PC-3 (cell line): ENCODE results near the gene ARID4A.

Source experiments
- EZH2 ChIP-seq: fragments of 300-600 bp; sonication (generic); IDR thresholded peaks from one replicate; pipeline ENCODE4 v1.6.1; 2017; ENCODE audit warnings: antibody characterized with exemption, mild to moderate bottlenecking, low read length; ENCODE audit not compliant: unreplicated experiment
- TF ChIP-seq, protein P1 (sequence below): fragments of 300-600 bp; sonication (generic); conservative IDR thresholded peaks from 2 replicates; pipeline ENCODE4 v1.5.1; 2017; ENCODE audit warnings: antibody characterized with exemption, low read depth, mild to moderate bottlenecking, low read length

DNA sequence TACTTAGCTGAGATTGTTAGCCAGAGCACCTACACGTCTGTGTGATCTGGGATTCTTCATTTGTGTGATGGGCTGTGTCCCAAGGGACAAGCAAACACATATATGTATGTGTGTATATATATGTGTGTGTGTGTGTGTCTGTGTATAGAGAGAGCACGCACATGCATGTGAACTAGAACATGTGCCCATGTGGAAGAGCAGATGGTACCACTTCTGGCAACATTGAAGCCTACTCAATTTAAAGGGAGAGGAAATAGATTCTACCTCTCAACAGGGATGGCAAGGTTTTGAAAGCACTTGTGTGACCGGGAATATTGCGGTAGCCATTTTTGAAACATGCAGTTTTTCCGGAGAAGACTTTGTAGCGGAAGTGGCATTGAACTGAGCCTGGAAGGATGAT is 98.8 kb downstream of the ARID4A start:
- TF ChIP-seq, protein P1, sequence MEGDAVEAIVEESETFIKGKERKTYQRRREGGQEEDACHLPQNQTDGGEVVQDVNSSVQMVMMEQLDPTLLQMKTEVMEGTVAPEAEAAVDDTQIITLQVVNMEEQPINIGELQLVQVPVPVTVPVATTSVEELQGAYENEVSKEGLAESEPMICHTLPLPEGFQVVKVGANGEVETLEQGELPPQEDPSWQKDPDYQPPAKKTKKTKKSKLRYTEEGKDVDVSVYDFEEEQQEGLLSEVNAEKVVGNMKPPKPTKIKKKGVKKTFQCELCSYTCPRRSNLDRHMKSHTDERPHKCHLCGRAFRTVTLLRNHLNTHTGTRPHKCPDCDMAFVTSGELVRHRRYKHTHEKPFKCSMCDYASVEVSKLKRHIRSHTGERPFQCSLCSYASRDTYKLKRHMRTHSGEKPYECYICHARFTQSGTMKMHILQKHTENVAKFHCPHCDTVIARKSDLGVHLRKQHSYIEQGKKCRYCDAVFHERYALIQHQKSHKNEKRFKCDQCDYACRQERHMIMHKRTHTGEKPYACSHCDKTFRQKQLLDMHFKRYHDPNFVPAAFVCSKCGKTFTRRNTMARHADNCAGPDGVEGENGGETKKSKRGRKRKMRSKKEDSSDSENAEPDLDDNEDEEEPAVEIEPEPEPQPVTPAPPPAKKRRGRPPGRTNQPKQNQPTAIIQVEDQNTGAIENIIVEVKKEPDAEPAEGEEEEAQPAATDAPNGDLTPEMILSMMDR = no peak
- no peak for TF ChIP-seq EZH2
